IPS-18a (cell line): ENCODE data around the gene HAPLN3.
"Not testable (repeated sequence)": the region's sequence is repeated elsewhere in the genome, so short reads cannot be mapped to it uniquely, and the experiment has no call there.

ENCODE experiments used
- H3K27ac ChIP-seq: one replicate; pipeline ENCODE4 v1.5.1; 2013; ENCODE audit warnings: low read length
- H3K27me3 ChIP-seq: one replicate; pipeline ENCODE4 v1.6.1; 2013; ENCODE audit warnings: mild to moderate bottlenecking, low read length; ENCODE audit not compliant: control insufficient read depth, insufficient read depth
- H3K36me3 ChIP-seq: one replicate; pipeline ENCODE4 v1.6.1; 2013; ENCODE audit warnings: low read depth, low read length; ENCODE audit not compliant: control insufficient read depth
- H3K4me1 ChIP-seq: one replicate; pipeline ENCODE4 v1.6.1; 2013; ENCODE audit warnings: low read depth, low read length; ENCODE audit not compliant: control insufficient read depth
- H3K4me3 ChIP-seq: one replicate; pipeline ENCODE4 v1.5.1; 2013; ENCODE audit warnings: low read length
- H3K9ac ChIP-seq: one replicate; pipeline ENCODE4 v1.6.1; 2013; ENCODE audit warnings: mild to moderate bottlenecking, low read length, moderate library complexity
- H3K9me3 ChIP-seq: one replicate; pipeline ENCODE4 v1.6.1; 2013; ENCODE audit warnings: low read depth, low read length; ENCODE audit not compliant: control insufficient read depth

The HAPLN3 gene, protein sequence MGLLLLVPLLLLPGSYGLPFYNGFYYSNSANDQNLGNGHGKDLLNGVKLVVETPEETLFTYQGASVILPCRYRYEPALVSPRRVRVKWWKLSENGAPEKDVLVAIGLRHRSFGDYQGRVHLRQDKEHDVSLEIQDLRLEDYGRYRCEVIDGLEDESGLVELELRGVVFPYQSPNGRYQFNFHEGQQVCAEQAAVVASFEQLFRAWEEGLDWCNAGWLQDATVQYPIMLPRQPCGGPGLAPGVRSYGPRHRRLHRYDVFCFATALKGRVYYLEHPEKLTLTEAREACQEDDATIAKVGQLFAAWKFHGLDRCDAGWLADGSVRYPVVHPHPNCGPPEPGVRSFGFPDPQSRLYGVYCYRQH

DNA sequence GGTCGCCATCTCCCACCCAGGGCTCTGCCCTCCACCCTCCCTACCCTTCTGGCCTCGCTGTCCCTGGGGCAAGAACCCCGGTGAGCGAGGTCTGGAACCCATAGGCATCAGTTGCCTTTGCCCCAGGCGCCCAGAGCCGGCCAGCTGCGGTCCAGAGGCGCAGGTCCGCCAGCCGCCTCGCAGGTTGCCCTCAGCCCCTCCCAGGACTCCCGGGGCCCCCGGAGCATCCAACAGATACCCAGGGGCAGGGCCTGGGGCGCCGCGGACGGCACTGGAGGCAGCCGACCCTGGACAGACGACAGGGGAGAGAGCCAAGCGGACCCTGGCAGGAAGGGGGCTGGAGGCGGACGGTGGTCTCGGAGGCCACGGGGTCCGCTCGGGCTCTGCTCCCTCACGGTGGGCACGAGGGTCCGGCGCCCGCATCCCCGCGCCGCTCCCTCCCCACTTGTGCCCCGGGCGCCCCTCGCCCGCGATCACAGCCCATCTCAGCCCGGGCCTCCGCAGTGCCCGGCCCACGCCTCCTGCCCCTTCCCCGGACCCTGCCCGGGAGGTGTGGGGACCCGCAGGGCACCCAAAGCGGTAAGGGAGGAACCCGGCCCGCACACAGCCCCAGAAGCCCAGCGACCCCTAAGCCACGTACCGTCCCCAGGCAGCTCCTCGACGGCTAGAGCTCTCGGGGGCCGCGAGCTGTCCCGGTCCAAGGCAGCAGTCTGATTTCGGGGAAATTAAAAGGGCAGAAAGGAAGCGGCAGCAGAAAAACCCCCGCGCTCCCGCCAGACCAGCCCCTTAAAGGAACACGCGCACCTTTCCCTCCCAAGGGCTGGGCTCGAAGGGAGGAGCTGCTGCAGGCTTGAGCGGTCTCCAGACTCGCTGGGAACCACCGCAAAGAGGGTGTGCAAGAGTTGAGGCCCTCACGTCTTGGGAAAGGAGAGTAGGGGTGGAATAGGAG, at the start of gene HAPLN3:
Gene HAPLN3, minus strand, starts transcription at position 726 of the 949 bp plus-strand sequence. CDS start 8,246 bp downstream, outside the sequence.
- Histone ChIP-seq H3K4me1 (peaks cover 18% of the 10 kb centered on the region), H3K9me3 (no peaks in the 10 kb centered on the region), H3K36me3 (peaks cover 10% of the 10 kb centered on the region), H3K4me3 (peak within 1 kb of the TSS; percentile 79), H3K9ac (peak within 1 kb of the TSS; percentile 59), H3K27me3 (peaks cover 17% of the 10 kb centered on the region), H3K27ac (no peak within 1 kb of the TSS)

DNA sequence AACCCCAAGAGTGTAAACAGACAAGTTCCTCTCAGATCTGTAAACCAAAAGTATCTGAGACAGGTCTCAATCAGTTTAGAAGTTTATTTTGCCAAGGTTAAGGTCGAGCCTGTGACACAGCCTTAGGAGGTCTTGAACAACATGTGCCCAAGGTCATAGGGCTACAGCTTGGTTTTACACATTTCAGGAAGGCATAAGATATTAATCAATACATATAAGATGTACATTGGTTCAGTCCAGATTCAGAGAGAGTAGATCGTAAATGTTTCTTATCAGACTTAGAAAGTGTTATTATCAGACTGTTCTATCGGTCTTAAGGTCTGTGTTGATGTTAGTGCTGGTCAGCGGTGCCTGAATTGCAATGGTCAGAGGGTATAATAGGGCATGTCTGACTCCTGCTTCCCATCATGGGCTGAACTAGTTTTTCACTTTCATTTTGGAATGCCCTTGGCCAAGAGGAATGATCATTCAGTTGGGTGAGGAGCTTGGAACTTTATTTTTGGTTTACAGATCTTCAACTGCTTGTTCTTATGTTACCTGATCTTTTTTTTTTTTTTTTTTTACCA, 44.8 kb upstream of the HAPLN3 start:
- Histone ChIP-seq H3K4me1 (peaks cover 20% of the 10 kb centered on the region), H3K4me3 (no peak overlapping the region), H3K36me3 (no peaks in the 10 kb centered on the region), H3K9ac (no peak overlapping the region), H3K27ac (no peak overlapping the region), H3K27me3 (no peaks in the 10 kb centered on the region), H3K9me3 (no peaks in the 10 kb centered on the region)

DNA sequence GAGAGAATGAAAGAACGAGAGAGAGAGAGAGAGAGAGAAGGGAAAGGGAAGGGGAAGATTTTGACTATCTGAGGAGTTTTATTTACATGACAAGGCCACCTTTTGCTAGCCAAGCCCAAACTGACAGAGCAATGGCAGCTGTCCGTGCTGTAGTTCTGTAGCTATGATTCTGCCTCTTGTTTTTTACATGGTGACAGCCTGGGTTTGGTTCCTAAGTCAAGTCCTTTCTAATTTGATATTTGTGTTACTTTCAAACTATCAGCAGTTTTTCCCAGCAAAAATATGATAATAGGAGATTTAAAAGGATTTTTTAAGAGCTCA, 44.1 kb upstream of the HAPLN3 start:
- Histone ChIP-seq H3K9ac (no peak overlapping the region), H3K27me3 (no peaks in the 10 kb centered on the region), H3K9me3 (no peaks in the 10 kb centered on the region), H3K36me3 (no peaks in the 10 kb centered on the region), H3K4me1 (peaks cover 20% of the 10 kb centered on the region), H3K4me3 (no peak overlapping the region), H3K27ac (no peak overlapping the region)

DNA sequence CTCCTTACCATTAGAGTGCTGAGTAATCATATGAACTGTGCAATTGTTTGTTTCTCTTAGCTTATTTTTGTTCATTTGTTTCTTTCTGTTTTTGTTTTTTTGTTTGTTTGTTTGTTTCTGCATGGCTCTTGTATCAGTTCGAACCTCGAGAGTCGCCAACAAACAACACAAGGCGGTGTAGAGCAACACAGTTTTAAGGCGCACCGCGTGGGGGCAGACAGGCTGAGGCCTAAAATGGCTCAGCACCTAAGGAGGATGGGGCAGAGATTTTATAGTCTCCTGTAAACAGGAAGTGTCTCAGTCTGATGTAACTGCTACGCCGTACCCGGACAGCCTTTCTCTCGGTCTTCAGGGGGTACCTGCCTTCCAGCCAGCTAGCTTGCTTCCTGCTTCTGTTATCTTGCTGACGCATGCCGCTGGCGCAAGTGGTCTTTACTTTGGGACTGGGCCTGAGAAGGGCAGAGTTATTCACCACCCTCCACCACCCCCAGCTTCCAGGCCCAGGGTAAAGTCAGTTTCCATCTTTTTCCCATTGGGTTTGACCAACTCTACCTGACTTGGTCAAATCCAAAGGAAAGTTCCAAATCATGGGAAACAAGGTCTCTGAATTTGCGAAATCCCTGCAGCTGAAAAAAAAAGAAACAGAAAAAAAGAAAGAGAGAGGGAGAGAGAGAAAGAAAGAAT, 43.6 kb upstream of the HAPLN3 start:
- H3K4me1 ChIP-seq = peaks cover 20% of the 10 kb centered on the region
- no peak overlapping the region for H3K9ac ChIP-seq
- no peak overlapping the region for H3K27ac ChIP-seq
- H3K9me3 ChIP-seq = peaks cover 2% of the 10 kb centered on the region
- H3K4me3 ChIP-seq = no peak overlapping the region
- H3K27me3 ChIP-seq = no peaks in the 10 kb centered on the region
- no peaks in the 10 kb centered on the region for H3K36me3 ChIP-seq

DNA sequence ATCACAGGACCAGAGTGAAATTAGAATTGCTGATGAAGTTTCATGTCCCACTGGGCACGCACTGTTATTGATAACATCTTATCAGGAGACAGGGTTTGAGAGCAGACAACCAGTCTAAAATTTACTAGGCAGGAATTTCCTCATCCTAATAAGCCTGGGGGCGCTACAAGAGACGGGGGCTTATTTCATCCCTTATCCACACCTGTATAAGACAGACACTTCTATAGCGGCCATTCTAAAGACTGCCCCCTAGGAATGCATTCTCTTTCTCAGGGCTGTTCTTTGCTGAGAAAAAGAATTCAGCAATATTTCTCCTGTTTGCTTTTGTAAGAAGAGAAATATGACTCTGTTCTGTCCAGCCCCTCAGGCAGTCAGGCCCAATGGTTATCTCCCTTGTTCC, 39.1 kb upstream of the HAPLN3 start:
- not testable (repeated sequence) for H3K27ac ChIP-seq, H3K9me3 ChIP-seq, H3K4me3 ChIP-seq, H3K9ac ChIP-seq, H3K27me3 ChIP-seq, H3K36me3 ChIP-seq
- peaks cover 15% of the 10 kb centered on the region for H3K4me1 ChIP-seq

DNA sequence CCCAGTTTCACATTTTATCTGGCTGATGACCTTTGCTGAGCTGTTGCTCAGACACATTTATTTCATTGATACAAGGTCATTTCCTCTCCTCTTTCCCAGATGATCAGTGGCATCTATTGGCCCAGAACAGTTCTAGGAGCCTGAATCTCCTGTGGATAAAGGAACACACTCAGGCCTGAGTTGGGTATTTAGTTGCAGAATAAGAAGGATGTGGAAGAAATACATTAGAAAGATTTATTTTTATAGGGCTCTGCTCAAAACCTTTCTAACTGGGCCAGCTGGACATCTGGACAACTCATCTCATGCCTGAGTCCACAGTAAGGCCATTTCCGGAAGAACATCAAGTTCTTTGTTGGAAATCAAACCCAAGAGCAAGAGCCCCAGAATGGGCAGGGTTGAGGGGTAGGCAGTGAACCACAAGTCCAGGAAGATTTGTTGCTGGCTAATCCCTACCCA, 37.6 kb upstream of the HAPLN3 start:
- no peak overlapping the region for H3K27ac ChIP-seq

DNA sequence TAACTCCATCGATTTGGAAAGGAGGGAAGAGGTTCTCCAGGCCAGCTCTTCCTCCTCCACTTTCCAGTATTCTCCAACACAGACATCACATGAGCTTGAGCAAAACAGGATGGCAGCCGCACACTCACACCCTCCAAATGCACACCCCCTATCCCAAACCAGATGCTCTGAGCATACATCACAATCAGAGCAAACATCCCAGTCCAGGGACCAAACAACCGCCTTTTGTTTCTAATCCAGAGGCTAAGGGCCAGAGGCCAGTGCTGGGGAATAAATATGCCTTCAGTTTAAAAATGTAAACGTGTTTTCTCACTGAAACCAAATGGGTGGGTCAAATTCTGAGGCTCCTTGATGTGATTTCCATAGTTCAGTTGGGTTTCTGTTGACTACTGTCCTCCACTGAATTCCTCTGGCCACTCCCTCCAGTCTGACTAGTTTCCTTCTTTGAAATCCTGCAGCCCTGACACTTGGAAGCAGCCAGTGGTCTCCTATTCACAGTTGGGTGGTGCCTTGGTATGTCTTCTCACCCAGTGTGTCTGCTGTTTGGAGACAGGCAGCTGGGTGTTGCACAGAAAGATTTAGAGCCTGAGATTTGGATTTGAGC, 37.0 kb upstream of the HAPLN3 start:
- H3K4me1 ChIP-seq = peaks cover 7% of the 10 kb centered on the region
- no peak overlapping the region for H3K4me3 ChIP-seq
- no peaks in the 10 kb centered on the region for H3K27me3 ChIP-seq
- no peaks in the 10 kb centered on the region for H3K36me3 ChIP-seq
- H3K9me3 ChIP-seq = peaks cover 9% of the 10 kb centered on the region
- H3K9ac ChIP-seq = no peak overlapping the region
- no peak overlapping the region for H3K27ac ChIP-seq

More for the DNA sequence above, 37.6 kb upstream of the HAPLN3 start:
- H3K9me3 ChIP-seq = peaks cover 7% of the 10 kb centered on the region
- no peaks in the 10 kb centered on the region for H3K27me3 ChIP-seq
- peaks cover 7% of the 10 kb centered on the region for H3K4me1 ChIP-seq
- H3K9ac ChIP-seq = no peak overlapping the region
- no peaks in the 10 kb centered on the region for H3K36me3 ChIP-seq
- no peak overlapping the region for H3K4me3 ChIP-seq

DNA sequence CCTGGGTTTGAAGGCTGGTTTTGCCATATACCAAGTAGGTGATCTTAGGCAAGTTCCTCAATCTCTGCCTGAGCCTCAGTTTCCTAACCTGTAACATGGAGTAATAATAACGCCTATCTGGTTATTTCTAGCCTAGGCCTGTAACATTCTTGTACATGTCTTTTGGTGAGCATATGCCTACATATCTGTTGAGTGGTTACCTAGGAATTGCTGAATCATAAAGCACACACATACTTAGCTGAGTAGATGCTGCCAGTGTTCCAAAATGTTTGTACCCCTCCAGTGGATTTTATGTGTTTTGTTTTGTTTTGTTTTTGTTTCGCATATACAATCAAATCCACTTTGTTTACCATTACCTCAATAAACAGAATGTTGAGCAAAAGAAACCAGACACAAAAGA, 35.2 kb upstream of the HAPLN3 start:
- no peaks in the 10 kb centered on the region for H3K27me3 ChIP-seq
- no peak overlapping the region for H3K4me3 ChIP-seq
- H3K9me3 ChIP-seq = peaks cover 9% of the 10 kb centered on the region
- no peaks in the 10 kb centered on the region for H3K36me3 ChIP-seq
- peaks cover 2% of the 10 kb centered on the region for H3K4me1 ChIP-seq
- H3K9ac ChIP-seq = no peak overlapping the region
- no peak overlapping the region for H3K27ac ChIP-seq

DNA sequence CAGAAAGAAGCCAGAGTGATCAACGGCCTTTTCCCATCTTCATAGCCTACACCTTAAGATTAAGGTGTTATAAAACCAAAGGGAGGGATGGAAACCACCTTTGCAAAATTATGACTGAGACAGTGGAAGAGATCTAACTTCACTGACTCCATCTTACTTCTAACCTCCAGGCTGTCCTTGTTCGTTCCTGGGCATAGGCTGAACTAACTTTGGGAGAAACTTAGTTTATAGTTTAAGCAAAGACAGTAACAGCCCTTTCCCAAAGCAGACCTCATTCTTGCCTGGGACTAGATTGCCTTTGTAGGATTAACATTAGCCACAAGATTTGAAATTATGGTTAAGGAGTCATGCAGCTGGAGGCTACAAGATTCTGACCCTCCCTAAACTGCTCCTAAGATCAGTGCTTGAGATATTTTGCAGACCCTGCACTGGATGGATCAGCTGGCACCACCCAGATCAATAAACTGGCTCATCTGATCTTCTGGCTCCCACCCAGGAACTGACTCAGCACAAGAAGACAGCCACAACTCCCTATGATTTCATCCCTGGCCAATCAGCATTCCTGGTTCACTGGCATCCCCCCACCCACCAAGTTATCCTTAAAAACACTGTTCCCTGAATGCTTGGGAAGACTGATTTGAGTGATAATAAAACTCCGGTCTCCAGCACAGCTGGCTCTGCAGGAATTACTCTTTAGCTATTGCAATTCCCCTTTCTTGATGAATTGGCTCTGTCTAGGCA, 34.2 kb upstream of the HAPLN3 start:
- H3K27me3 ChIP-seq, H3K4me3 ChIP-seq, H3K9ac ChIP-seq, H3K9me3 ChIP-seq, H3K27ac ChIP-seq, H3K4me1 ChIP-seq, H3K36me3 ChIP-seq: not testable (repeated sequence)

DNA sequence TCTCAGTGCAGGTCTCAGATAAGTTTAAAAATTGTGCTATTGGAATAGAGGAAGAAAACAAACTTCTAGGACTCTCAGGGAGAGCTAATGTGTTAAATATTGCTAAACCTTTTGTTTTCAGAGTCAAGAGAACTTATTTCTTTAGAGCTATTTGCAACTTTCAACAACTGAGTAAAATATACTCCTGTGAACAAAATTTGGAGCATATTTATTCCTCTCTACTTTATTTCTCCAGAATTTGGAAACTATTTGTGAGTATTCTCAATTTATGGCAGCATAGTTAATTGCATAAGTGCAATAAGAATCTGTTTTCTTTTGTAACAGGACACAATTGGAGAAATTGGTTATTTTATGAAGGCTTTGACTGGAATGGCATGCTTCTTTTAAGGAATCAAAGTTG, 32.8 kb upstream of the HAPLN3 start:
- not testable (repeated sequence) for H3K27ac ChIP-seq, H3K9ac ChIP-seq, H3K36me3 ChIP-seq

More for the DNA sequence above, 32.8 kb upstream of the HAPLN3 start:
- not testable (repeated sequence) for H3K4me3 ChIP-seq, H3K27me3 ChIP-seq, H3K9me3 ChIP-seq, H3K4me1 ChIP-seq
